Frontal cortex (tissue), 4 donors: ENCODE data around the gene NOX5. TPM values are rescaled to one million over a fixed set of nuclear protein-coding genes. Genes with fewer than 3 reads are reported as not detected.
"Not testable (repeated sequence)": the region's sequence is repeated elsewhere in the genome, so short reads cannot be mapped to it uniquely, and the experiment has no call there.

ENCODE experiments used
- DNase-seq, 2 donors: peaks; one replicate each; pipeline ENCODE4 v3.0.0; 2012; ENCODE audit warnings: low spot score in 2 of 2
- FAIRE-seq: peaks from 2 replicates; lab custom pipeline; 2012; peaks lifted over from hg19 to GRCh38; lab: Jason Lieb, UNC
- total RNA-seq: library from RNA; depleted of rRNA; stranded (reverse); fragments of >200 nt; gene quantifications from one replicate; pipeline ENCODE4 v1.2.3, GENCODE V29; 2014
- donor health status: control.
- donor health status: control.
- donor health status: control.

Gene NOX5
- total RNA-seq, 1 donor from 2014 or later, result under 0.01 TPM

- no peak for DNase-seq
- no peak for FAIRE-seq
These were observed 25.2 kb downstream of the NOX5 start for GRCh38 chr15:69039516-69040225.

- DNase-seq, result no peak
- FAIRE-seq, result no peak
These were observed 28.0 kb downstream of the NOX5 start for GRCh38 chr15:69042531-69042930.

DNA sequence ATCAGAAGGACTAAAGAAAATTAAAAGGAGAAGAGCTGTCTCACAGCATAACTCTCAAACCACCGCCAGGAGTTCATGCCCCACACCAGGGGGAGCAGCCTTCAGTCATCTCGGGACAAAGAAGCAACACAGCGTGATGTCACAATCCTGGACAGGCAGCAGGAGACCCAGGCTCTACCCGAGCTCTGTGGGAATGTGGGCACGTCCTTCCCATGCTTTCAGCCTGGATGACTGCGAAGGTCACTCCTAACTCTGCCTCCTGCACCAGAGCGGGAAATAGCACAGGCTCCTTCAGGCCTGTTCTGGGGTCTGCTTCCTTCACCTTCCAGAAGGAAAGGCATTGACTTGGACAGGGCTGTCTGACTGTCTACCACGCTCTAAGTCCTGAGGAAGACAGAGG, 31.3 kb downstream of the NOX5 start:
- FAIRE-seq (no peak), DNase-seq (no peak)

- no peak for FAIRE-seq
- no peak for DNase-seq
These were observed 32.3 kb downstream of the NOX5 start for GRCh38 chr15:69046781-69047180.

DNA sequence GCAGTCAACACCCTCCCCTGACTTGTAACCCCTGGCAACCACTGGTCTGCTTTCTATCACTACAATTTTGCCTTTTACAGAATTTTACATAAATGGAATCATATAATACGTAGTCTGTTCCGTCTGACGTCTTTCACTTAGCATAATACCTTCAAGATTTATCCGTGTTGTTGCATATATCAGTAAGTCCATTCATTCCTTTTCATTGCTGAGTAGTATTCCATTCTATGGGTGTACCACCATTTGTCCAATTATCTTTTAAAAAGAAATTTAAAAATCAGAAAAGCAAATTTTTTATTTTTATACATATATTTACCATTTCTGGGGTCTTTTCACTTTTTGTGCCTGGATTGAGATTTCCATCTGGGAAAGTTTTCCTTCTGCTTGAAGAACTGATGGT, 35.5 kb downstream of the NOX5 start:
- DNase-seq (no peak), FAIRE-seq (no peak)

DNA sequence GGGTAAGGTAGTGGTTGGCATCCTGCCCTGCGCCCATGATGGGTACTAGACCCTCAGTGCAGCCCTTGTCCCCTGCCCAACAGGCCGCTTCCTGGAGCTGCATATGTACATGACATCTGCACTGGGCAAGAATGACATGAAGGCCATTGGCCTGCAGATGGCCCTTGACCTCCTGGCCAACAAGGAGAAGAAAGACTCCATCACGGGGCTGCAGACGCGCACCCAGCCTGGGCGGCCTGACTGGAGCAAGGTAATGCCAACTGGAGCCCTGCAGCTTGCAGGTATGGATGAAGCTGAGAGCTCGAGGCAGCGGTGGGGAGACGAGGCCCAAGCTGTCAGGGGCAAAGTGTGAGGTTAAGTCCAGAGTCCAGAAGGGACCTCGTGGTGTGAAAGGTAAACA, 40.8 kb downstream of the NOX5 start:
- DNase-seq (no peak), FAIRE-seq (no peak)

- FAIRE-seq (no peak), DNase-seq (no peak)
These were observed 41.9 kb downstream of the NOX5 start for GRCh38 chr15:69056365-69056764.

DNA sequence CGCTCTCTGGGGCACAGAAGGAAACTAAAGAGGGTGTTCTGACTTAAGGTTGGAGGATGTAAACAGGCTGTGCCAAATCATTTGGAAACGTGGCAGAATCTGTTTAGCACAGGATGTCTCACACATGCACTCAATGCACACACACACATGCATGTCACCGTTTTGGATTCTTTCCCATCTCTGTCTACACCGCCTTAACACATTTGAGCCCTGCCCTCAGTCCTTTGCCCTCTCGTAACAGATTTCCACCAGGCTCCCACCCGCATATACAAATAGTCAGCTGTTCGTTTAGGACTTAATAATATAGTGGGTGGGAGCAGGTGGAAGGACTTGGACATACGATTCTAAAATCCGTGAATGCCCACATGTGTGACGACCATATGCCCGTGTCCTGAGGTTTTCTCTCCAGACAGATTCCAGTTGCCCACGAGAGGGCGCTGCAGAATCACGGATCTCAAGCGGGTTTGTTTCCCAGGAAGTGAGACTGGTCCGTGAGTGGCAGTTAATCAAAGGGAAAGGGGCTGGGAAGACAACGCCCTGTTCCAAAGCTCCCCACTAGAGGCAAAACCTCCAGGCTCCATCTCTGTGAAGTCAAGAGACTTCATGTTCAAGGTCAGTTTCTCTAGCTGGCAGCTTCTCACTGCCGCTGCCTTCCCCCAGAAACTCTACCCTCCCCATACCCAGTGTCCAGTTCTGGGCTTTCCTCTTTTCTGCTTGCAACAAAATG, 44.5 kb downstream of the NOX5 start:
- peak; percentile 71 to 87 for DNase-seq
- FAIRE-seq, result no peak

DNA sequence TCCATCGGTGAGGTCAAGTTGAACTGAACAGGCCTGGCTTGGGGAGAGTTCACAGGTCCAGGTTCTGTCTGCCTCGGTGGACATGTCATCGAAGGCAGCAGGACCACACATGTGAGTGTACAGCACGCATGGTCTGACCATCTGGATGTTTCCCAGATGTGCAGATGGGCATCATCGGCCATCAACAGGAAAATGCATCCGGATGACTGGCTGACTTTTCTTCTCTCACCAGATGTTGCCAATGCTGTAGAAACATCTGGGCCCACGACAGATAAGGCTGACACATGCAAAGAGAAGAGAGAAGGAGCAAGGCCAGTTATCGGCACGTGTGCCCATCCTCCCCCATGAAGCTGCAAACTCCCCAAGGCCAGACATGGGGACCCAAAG, 45.1 kb downstream of the NOX5 start:
- DNase-seq (no peak), FAIRE-seq (no peak)

GRCh38 chr15:69060041-69060481, 45.6 kb downstream of the NOX5 start:
- FAIRE-seq, result no peak
- DNase-seq, result no peak

DNA sequence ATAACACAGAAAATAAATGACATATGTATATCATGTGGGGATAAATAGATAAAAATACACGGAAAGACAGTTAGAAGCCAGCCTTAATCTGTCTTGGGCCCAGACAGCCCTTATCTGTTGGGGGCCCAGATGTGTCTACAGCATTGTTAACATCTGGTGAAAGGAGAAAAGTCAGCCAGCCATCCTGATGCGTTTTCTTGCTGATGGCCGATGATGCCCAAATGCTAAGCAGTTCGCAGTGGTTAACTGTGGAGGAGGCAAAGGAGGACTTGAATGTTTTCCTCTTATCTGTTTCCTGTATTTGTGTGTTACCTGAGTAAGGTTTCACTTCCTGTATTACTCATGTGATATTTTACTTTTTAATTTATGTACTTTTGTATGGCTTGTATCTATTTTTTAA, 46.2 kb downstream of the NOX5 start:
- no peak for DNase-seq
- no peak for FAIRE-seq

- DNase-seq (no peak), FAIRE-seq (no peak)
These were observed 46.9 kb downstream of the NOX5 start for GRCh38 chr15:69061414-69061842.

- DNase-seq (no peak), FAIRE-seq (no peak)
These were observed 50.2 kb downstream of the NOX5 start for GRCh38 chr15:69064649-69065048.

DNA sequence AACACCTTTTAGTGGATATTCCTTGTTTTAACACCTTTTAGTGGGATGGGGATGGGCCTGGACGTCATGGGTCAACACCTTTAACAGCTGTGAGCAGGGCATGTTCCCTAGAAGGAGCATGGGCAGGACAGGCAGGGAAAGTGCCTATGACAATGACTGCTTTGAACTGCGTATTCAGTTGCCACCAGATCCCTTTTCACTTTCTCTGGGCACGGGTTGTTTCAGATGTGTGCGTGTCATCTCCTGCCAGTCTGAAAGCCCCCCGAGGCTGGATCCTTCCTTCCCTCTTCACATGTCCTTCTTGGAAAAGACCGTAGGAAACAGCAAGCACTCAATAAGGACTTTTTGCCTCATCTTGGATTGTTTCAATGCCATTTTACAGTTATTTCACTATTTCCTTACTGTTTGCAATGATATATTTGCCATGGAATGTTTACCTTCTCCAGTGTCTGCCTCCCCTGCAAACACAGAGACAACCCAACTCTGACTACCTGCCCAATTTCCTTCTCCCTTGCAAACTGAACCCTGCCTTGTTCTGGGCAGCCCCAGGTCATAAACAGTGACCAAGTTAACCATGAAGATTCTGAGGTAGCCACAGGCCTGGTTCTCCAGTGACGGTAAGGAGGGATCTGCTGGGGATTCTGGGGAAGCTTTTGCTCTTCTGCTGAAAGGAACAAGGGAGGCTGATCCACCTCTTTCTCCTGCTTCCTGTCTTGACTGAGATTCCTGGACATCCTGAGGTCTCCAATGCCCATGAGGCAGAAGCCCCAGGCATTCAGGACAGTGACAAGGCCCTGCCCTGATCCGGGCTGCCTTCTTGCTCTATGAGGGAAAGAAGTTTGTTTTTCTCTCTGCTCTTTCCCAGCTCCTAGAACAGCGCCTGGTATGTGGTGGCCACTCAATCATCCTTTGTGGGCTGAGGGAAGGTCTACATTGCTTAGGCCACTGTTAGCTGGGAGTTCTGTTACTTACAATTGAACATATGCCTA, 51.8 kb downstream of the NOX5 start:
- no peak for DNase-seq
- FAIRE-seq, result no peak

DNA sequence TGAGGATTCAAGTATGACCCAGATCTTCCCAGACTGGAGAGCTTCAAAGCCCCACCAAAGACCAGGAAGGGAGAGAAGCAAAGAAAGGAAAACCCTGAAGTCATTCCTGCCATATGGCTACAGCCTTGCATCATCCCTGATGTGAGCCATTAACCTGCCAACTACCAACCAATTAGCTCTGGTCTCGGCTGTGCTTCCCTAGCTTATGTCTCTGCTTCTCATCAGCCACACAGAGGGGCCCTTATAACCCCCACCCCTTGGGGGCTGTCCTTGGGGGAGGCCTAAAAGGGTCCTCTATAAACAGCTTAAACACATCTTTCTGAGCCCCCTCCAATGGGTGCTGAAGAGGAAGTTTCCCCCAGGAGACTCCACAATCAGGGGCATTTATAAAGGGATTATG, 52.8 kb downstream of the NOX5 start:
- DNase-seq, result no peak
- FAIRE-seq, result no peak

GRCh38 chr15:69068157-69068556, 53.7 kb downstream of the NOX5 start:
- DNase-seq (no peak), FAIRE-seq (no peak)

- DNase-seq, FAIRE-seq: not testable (repeated sequence)
These were observed 54.8 kb downstream of the NOX5 start for GRCh38 chr15:69069290-69069689.

- DNase-seq (no peak), FAIRE-seq (no peak)
These were observed 55.5 kb downstream of the NOX5 start for GRCh38 chr15:69069996-69070395.

- DNase-seq, result no peak
- FAIRE-seq, result no peak
These were observed 55.9 kb downstream of the NOX5 start for GRCh38 chr15:69070396-69070795.

GRCh38 chr15:69071260-69071659, 56.8 kb downstream of the NOX5 start:
- no peak for DNase-seq

More at GRCh38 chr15:69071260-69071659, 56.8 kb downstream of the NOX5 start:
- FAIRE-seq, result no peak
